Prostate gland (tissue), 2 donors: Measurements from ENCODE around the gene FBN2.

Source experiments
- POLR2A ChIP-seq: fragments of 450-650 bp; IDR thresholded peaks from one replicate; pipeline ENCODE4 v1.6.1; 2016; ENCODE audit warnings: antibody characterized with exemption, mild to moderate bottlenecking
- POLR2AphosphoS5 ChIP-seq: sonication (generic); formaldehyde crosslinking; IDR thresholded peaks from one replicate; pipeline ENCODE4 v1.6.1; 2017; ENCODE audit warnings: antibody characterized with exemption
- TF ChIP-seq, protein P1 (sequence below), 4 experiments: fragments of 200-600 bp in 2 of 4; fragments of 450-650 bp in 2 of 4; sonication (generic) in 2 of 4; IDR thresholded peaks; 1 replicate in 3 of 4; 2 replicates in 1 of 4; pipeline ENCODE4 v1.5.1; 2016 to 2019; ENCODE audit warnings: antibody characterized with exemption in 4 of 4, mild to moderate bottlenecking in 2 of 4, moderate library complexity in 2 of 4

DNA sequence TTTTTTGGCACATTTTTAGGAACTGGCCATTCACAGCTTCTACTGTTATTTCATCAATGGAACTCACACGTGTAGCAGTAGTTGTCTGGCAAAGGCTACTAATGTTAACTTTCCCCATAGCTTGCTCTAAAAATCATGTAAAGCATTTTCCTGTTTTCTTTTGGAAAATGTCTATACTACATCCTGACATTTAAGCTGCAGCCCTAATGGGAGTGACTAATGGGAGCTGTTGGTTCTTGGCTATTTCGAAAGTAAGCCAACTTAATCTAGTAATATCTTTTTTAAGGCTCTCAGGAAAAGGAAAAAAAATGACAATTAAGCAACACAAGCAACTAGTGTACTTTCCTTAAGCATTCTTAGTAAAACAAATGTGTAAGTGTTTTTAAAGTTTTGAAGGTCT, 285.3 kb downstream of the FBN2 start:
- TF ChIP-seq POLR2AphosphoS5 (no peak), POLR2A (no peak)
- TF ChIP-seq, protein P1, sequence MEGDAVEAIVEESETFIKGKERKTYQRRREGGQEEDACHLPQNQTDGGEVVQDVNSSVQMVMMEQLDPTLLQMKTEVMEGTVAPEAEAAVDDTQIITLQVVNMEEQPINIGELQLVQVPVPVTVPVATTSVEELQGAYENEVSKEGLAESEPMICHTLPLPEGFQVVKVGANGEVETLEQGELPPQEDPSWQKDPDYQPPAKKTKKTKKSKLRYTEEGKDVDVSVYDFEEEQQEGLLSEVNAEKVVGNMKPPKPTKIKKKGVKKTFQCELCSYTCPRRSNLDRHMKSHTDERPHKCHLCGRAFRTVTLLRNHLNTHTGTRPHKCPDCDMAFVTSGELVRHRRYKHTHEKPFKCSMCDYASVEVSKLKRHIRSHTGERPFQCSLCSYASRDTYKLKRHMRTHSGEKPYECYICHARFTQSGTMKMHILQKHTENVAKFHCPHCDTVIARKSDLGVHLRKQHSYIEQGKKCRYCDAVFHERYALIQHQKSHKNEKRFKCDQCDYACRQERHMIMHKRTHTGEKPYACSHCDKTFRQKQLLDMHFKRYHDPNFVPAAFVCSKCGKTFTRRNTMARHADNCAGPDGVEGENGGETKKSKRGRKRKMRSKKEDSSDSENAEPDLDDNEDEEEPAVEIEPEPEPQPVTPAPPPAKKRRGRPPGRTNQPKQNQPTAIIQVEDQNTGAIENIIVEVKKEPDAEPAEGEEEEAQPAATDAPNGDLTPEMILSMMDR (IDR thresholded peaks at IDR 0.05): no peak
